Epithelial cell of esophagus (primary cell): ENCODE measurements around the gene CFAP141.

Experiments
- DNase-seq: peaks from one replicate; pipeline ENCODE4 v3.0.0; 2010; ENCODE audit warnings: low read depth
- H3K4me3 ChIP-seq: 2 replicates; pipeline ENCODE4 v1.5.1; 2011; ENCODE audit warnings: mild to moderate bottlenecking, low read length, control low read depth
- TF ChIP-seq, protein P1 (sequence below): IDR thresholded peaks from 2 replicates; pipeline ENCODE4 v1.5.1; 2011; ENCODE audit warnings: low read depth, mild to moderate bottlenecking, low read length, control low read depth, inconsistent platforms; ENCODE audit not compliant: insufficient read depth; ENCODE audit errors: missing control alignments

The CFAP141 gene

DNA sequence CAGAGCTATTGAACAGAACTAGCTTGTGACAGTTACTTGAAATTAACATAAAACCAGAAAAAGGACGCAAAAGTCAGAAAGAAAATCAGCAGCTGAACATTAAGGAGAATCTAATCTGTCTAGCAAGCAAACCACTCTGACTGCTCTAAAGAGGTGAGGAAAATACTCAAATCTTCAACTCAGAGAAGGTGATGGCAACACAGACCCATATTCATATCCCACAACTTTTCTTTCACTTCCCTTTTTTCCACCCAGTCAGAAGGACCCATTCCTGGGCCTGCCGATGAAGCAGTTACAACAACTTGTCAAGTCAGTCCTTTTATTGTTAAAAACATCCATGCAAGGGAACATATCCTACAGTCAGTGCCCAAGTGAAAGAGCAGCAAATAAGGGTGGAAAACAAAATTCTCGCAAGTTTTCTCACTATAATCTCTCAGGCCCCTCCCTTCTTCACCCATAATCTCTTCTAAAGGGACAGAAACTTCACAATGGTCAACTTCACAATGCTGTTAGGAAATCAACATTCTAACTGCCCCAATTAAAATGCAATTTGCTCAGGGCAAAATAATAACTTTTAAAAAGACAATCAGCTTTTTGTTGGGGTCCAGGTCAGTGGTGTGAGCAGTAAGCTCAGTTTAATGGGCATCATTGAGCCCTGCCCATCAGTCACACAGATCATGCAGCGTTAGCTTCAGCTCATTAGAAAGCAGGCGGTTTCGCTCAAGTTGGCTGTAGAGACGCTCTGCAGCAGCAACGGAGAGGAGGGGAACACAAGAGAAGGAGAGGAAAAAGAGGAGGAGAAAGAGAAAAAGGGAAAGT, 47.6 kb downstream of the CFAP141 start:
- TF ChIP-seq, protein P1, sequence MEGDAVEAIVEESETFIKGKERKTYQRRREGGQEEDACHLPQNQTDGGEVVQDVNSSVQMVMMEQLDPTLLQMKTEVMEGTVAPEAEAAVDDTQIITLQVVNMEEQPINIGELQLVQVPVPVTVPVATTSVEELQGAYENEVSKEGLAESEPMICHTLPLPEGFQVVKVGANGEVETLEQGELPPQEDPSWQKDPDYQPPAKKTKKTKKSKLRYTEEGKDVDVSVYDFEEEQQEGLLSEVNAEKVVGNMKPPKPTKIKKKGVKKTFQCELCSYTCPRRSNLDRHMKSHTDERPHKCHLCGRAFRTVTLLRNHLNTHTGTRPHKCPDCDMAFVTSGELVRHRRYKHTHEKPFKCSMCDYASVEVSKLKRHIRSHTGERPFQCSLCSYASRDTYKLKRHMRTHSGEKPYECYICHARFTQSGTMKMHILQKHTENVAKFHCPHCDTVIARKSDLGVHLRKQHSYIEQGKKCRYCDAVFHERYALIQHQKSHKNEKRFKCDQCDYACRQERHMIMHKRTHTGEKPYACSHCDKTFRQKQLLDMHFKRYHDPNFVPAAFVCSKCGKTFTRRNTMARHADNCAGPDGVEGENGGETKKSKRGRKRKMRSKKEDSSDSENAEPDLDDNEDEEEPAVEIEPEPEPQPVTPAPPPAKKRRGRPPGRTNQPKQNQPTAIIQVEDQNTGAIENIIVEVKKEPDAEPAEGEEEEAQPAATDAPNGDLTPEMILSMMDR, result no peak
- DNase-seq, result no peak
- H3K4me3 ChIP-seq, result no peak overlapping the region

DNA sequence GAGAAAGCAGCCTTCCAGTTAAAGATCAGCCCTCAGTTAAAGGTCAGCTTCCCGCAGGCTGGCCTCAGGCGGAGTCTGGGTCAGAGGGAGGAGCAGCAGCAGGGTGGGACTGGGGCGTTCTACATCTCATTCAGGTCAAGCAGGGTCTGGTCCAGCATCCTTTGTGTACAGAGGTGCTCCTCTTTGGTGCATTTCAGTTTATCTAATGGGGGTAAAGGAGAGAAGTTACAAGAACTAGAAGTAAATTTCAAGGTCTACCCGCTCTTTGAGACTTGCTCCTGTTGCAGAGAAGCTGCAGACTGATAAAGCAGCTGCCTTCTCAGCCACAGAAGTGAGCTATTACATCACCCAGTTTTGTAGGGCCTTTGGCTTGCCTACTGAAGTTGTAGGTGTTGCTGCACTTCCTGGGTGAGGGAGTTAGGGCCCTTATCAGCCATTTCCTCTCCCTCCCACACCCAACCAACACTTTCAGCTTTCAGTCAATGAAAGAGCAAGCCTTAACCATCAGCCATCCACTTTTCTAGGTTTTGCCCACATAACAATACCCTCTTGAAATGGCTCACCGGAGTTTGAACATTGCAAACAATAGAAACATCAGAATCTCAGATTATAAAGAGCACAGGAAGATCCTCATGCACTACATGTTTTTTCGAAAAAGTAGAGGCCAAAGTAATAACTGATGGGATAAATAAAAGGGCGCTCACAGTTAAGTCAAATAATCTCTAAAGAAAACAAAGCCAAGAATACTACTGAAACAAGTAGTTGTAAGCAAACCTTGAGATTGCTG, 48.4 kb downstream of the CFAP141 start:
- TF ChIP-seq, protein P1, result no peak
- no peak overlapping the region for H3K4me3 ChIP-seq
- peak; percentile 15 for DNase-seq

DNA sequence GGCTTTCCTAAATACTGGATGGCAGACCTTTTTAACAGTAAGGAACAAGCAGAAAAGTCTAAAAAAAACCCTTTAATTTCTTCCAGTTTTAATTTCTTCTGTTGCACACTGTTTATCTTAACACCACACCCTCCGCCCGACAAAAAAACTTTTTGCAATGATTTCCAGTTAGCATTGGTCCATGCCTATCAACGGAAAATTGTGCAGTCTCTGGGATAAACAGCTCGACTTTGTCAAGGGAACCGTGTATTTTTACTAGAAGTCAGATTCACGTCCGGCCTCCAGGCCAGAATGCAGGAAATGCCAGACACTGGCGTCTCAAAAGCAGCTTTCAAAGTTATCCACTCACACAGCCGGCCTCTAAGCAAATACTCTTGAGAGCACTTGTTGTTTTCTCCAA, 50.9 kb downstream of the CFAP141 start:
- TF ChIP-seq, protein P1, result no peak
- no peak for DNase-seq

GRCh38 chr1:154154534-154155191, 51.5 kb downstream of the CFAP141 start, which contains the start of gene NUP210L:
Gene NUP210L (minus strand): TSS chr1:154155073.
- peak; percentile 24 for DNase-seq
- TF ChIP-seq, protein P1, result no peak

More for the DNA sequence above, 50.9 kb downstream of the CFAP141 start:
- no peak overlapping the region for H3K4me3 ChIP-seq

GRCh38 chr1:154154053-154154452, 52.1 kb downstream of the CFAP141 start:
- no peak overlapping the region for H3K4me3 ChIP-seq
- TF ChIP-seq, protein P1, result no peak
- DNase-seq, result no peak

More at GRCh38 chr1:154154534-154155191, 51.5 kb downstream of the CFAP141 start, which contains the start of gene NUP210L:
- H3K4me3 ChIP-seq, result no peak within 1 kb of the TSS

DNA sequence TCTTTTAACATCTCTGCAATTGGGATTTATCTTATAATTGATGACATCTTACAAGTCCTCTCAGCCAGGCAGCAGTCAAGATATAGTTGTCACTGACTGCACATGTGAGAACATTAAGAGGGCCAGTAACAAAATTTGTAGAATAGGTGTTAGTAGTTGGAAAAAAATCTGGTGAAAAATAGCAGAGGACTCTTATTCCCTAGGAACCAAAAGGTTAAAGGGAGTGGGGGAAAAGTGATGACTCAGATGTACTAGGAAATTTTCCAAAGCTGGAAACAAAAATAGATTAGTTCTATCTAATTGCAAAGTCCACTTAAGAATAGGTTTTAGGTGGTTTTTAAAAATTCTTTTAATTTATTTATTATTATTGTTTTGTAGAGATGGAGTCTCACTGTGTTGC, 54.8 kb downstream of the CFAP141 start:
- no peak for DNase-seq
- TF ChIP-seq, protein P1, result no peak
- H3K4me3 ChIP-seq, result no peak overlapping the region
